Ramos (cell line): Measurements from ENCODE around the gene SIDT2.

Source experiments
- in situ Hi-C: fragments of 300-500 bp; cut with MboI; formaldehyde crosslinking; loops from one replicate; pipeline ENCODE4 v1.14.3; 2022; ENCODE audit warnings: low sequenced_read_pairs; ENCODE audit not compliant: unreplicated experiment

SIDT2 gene

DNA sequence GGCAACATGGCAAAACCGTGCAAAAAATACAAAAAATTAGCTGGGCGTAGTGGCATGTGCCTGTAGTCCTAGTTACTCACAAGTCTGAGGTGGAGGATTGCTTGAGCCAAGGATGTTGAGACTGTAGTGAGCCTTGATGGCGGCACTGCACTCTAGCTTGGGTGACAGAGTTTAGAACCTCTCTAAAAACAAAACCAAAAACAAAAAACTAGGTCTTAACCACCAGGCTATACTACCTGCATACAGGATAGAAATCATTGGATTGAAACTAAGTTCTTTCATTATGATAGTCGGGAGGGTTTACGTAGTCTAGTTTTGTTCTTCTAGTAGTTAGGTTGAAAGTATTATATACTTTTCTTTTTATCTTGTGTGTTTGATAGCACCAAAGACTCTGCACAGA, 59.7 kb downstream of the SIDT2 start:
- in situ Hi-C loops = no loop called here

DNA sequence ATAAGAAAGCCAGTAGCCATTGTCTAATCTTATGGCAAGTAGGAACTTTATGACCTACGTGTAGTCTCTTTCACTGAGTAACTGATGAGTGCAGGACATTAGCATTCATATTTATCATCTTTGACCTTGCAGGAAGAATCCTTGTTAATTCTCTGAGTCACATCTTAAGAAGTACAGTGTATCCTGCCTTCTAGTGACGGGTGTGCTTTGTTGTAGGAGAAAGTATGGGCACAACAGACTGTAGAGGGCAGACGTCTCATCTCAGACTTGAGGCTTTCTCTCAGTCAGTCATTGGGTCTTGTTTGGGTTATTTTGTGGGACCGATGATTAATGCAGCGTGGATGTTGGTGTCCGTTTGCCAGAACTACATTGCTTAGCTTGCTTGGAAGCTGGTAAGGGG, 60.8 kb downstream of the SIDT2 start:
- in situ Hi-C loops = no loop called here
